ENCODE results near the gene HLA-C. TPM values are rescaled to one million over a fixed set of nuclear protein-coding genes. Genes with fewer than 3 reads are reported as not detected.

Gene HLA-C
- total RNA-seq, 1 experiment from 2014 or later = 170 TPM

- Histone ChIP-seq H3K36me3 (ENCODE audit: control insufficient read depth, insufficient read depth, low read length) (no peaks in the 10 kb centered on the region), H3K27ac (ENCODE audit: low read length) (no peak overlapping the region), H3K4me3 (ENCODE audit: low read depth in 2 of 2, low read length in 2 of 2) (no peak overlapping the region), H3K4me1 (ENCODE audit: control insufficient read depth, insufficient read depth, low read length) (no peaks in the 10 kb centered on the region), H3K9me3 (ENCODE audit: control insufficient read depth, insufficient read depth, low read depth, low read length) (no peaks in the 10 kb centered on the region), H3K27me3 (ENCODE audit: control insufficient read depth, insufficient read depth, low read length) (peaks cover 5% of the 10 kb centered on the region)
- intact Hi-C loops (cut with micrococcal nuclease; ENCODE audit: unreplicated experiment) = no loop called here
- TF ChIP-seq CTCF (IDR thresholded peaks at IDR 0.05) (no peak), POLR2AphosphoS5 (IDR thresholded peaks at IDR 0.05; ENCODE audit: low read depth, low read length) (no peak), TCF7L2 (IDR thresholded peaks at IDR 0.05; ENCODE audit: low read depth, low read length) (no peak), REST (IDR thresholded peaks at IDR 0.05; ENCODE audit: insufficient read depth in 1 of 2, low read depth in 2 of 2, low read length in 1 of 2) (no peak), SIN3A (IDR thresholded peaks at IDR 0.05; ENCODE audit: borderline replicate concordance, insufficient read depth, low read depth, low read length) (no peak)
- BruUV-seq (replicated peaks) = no TSS peak
- ChIA-PET CTCF (no interaction called here), POLR2A (no interaction called here)
- in situ Hi-C loops (cut with HindIII; ENCODE audit: low pct_unique_long_range_greater_than_20kb, low sequenced_read_pairs) = no loop called here
- DNase-seq (ENCODE audit: low read depth, low spot score) (no peak), ATAC-seq (no peak)
Measured at GRCh38 chr6:31287619-31288018, 15.7 kb upstream of the HLA-C start.

- H3K27me3 ChIP-seq (ENCODE audit: control insufficient read depth, insufficient read depth, low read length) = peaks cover 2% of the 10 kb centered on the region; the same call in 1 of the 2 replicates
- no peaks in the 10 kb centered on the region for H3K4me1 ChIP-seq (ENCODE audit: control insufficient read depth, insufficient read depth, low read length)
- no peaks in the 10 kb centered on the region for H3K9me3 ChIP-seq (ENCODE audit: control insufficient read depth, insufficient read depth, low read depth, low read length)
- ATAC-seq = no peak
- ChIA-PET POLR2A (interaction anchor here (0.7 kb wide), 1 partner anchor 516 kb away, joined by 4 read pairs; no protein-coding TSS in a partner anchor), CTCF (interaction anchor here (0.6 kb wide), 1 partner anchor 114 kb away, joined by 5 read pairs; no protein-coding TSS in a partner anchor)
- H3K4me3 ChIP-seq (ENCODE audit: low read depth in 2 of 2, low read length in 2 of 2) = no peak overlapping the region
- in situ Hi-C loops (cut with HindIII; ENCODE audit: low pct_unique_long_range_greater_than_20kb, low sequenced_read_pairs) = no loop called here
- TF ChIP-seq SIN3A (IDR thresholded peaks at IDR 0.05; ENCODE audit: borderline replicate concordance, insufficient read depth, low read depth, low read length) = no peak
- no peak for TF ChIP-seq POLR2AphosphoS5 (IDR thresholded peaks at IDR 0.05; ENCODE audit: low read depth, low read length)
- DNase-seq (ENCODE audit: low read depth, low spot score) = no peak
- BruUV-seq (replicated peaks) = no TSS peak
- intact Hi-C loops (cut with micrococcal nuclease; ENCODE audit: unreplicated experiment) = no loop called here
- H3K27ac ChIP-seq (ENCODE audit: low read length) = no peak overlapping the region
- no peaks in the 10 kb centered on the region for H3K36me3 ChIP-seq (ENCODE audit: control insufficient read depth, insufficient read depth, low read length)
Measured at GRCh38 chr6:31285982-31286381, 14.1 kb upstream of the HLA-C start.

GRCh38 chr6:31285486-31285885 lies 13.6 kb upstream of the HLA-C start:
- CTCF ChIA-PET = no interaction called here
- no peak for ATAC-seq
- no peak for DNase-seq (ENCODE audit: low read depth, low spot score)
- POLR2A ChIA-PET = interaction anchor here (0.7 kb wide), 1 partner anchor 516 kb away, joined by 4 read pairs; no protein-coding TSS in a partner anchor
- H3K27me3 ChIP-seq (ENCODE audit: control insufficient read depth, insufficient read depth, low read length) = no peaks in the 10 kb centered on the region
- H3K36me3 ChIP-seq (ENCODE audit: control insufficient read depth, insufficient read depth, low read length) = no peaks in the 10 kb centered on the region
- intact Hi-C loops (cut with micrococcal nuclease; ENCODE audit: unreplicated experiment) (no loop called here), in situ Hi-C loops (cut with HindIII; ENCODE audit: low pct_unique_long_range_greater_than_20kb, low sequenced_read_pairs) (no loop called here)
- no peaks in the 10 kb centered on the region for H3K4me1 ChIP-seq (ENCODE audit: control insufficient read depth, insufficient read depth, low read length)
- no peaks in the 10 kb centered on the region for H3K9me3 ChIP-seq (ENCODE audit: control insufficient read depth, insufficient read depth, low read depth, low read length)
- H3K27ac ChIP-seq (ENCODE audit: low read length) = no peak overlapping the region
- no peak overlapping the region for H3K4me3 ChIP-seq (ENCODE audit: low read depth in 2 of 2, low read length in 2 of 2)
- no TSS peak for BruUV-seq (replicated peaks)
- TF ChIP-seq TCF7L2 (IDR thresholded peaks at IDR 0.05; ENCODE audit: low read depth, low read length) (no peak), POLR2AphosphoS5 (IDR thresholded peaks at IDR 0.05; ENCODE audit: low read depth, low read length) (no peak), REST (IDR thresholded peaks at IDR 0.05; ENCODE audit: insufficient read depth in 1 of 2, low read depth in 2 of 2, low read length in 1 of 2) (no peak), CTCF (IDR thresholded peaks at IDR 0.05) (no peak), SIN3A (IDR thresholded peaks at IDR 0.05; ENCODE audit: borderline replicate concordance, insufficient read depth, low read depth, low read length) (no peak)

Data from Panc1 (cell line).